ENCODE results near the gene C1QTNF8. TPM values are rescaled to one million over a fixed set of nuclear protein-coding genes. Genes with fewer than 3 reads are reported as not detected.

The C1QTNF8 gene
- total RNA-seq, 3 donors from 2014 or later (not counting 1 experiment from before 2014, with no cell fraction given): not detected

DNA sequence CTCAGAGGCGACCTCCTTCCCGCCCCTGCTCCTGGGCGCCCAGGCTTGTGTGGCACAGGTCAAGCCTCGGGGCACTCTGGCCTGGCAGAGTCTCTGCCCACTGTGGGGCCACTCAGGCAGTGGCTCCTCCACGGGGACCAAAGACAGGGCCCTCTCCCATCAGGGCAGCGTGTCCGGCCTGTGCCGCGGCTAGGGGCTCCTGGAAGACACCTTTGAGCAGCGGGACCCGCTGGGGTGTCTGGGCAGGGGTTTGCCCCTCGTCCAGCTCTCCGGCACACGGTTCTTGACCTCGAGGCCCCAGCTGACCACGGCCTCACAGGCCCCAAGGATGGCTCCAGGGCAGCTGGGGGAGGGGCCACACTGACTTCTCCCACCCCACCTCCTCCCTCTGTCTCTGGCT, 48.2 kb downstream of the C1QTNF8 start:
- ATAC-seq (no peak), DNase-seq (no peak)
- TF ChIP-seq CTCF (IDR thresholded peaks at IDR 0.05): no peak
- Histone ChIP-seq H3K27me3 (ENCODE audit: control insufficient read depth, insufficient read depth, low read length) (no peaks in the 10 kb centered on the region), H3K27ac (ENCODE audit: low read length) (no peak overlapping the region), H3K9me3 (ENCODE audit: control insufficient read depth, insufficient read depth, low read length) (no peaks in the 10 kb centered on the region), H3K4me3 (ENCODE audit: low read length) (no peak overlapping the region), H3K36me3 (ENCODE audit: control insufficient read depth, insufficient read depth, low read length) (no peaks in the 10 kb centered on the region), H3K4me1 (ENCODE audit: control insufficient read depth, insufficient read depth, low read length) (peaks cover 2% of the 10 kb centered on the region)
- 81% methylated on average over 16 of the region's 16 CpGs for WGBS (ENCODE audit: insufficient coverage)
- H3K27ac Mint-ChIP-seq: no peak overlapping the region
- H3K27me3 Mint-ChIP-seq (ENCODE audit: low read depth in 2 of 2): no peaks in the 10 kb centered on the region
- H3K9me3 Mint-ChIP-seq: no peaks in the 10 kb centered on the region
- no peaks in the 10 kb centered on the region for H3K36me3 Mint-ChIP-seq
- no peak overlapping the region for H3K4me3 Mint-ChIP-seq
- intact Hi-C loops (cut with micrococcal nuclease): no loop called here
- H3K4me1 Mint-ChIP-seq: no peaks in the 10 kb centered on the region

GRCh38 chr16:1047123-1047522, 48.9 kb downstream of the C1QTNF8 start:
- Mint-ChIP-seq H3K4me3 (no peak overlapping the region), H3K9me3 (no peaks in the 10 kb centered on the region), H3K27me3 (ENCODE audit: low read depth in 2 of 2) (peaks cover 0 to 3% of the 10 kb centered on the region in 2 donors), H3K4me1 (no peaks in the 10 kb centered on the region), H3K27ac (no peak overlapping the region), H3K36me3 (no peaks in the 10 kb centered on the region)
- Histone ChIP-seq H3K36me3 (ENCODE audit: control insufficient read depth, insufficient read depth, low read length) (no peaks in the 10 kb centered on the region), H3K4me1 (ENCODE audit: control insufficient read depth, insufficient read depth, low read length) (peaks cover 2% of the 10 kb centered on the region), H3K27ac (ENCODE audit: low read length) (no peak overlapping the region), H3K4me3 (ENCODE audit: low read length) (no peak overlapping the region), H3K9me3 (ENCODE audit: control insufficient read depth, insufficient read depth, low read length) (no peaks in the 10 kb centered on the region), H3K27me3 (ENCODE audit: control insufficient read depth, insufficient read depth, low read length) (no peaks in the 10 kb centered on the region)
- WGBS (ENCODE audit: insufficient coverage): 84% methylated on average over 9 of the region's 9 CpGs
- no peak for TF ChIP-seq CTCF (IDR thresholded peaks at IDR 0.05)
- no peak for DNase-seq
- intact Hi-C loops (cut with micrococcal nuclease): no loop called here
- no peak for ATAC-seq

DNA sequence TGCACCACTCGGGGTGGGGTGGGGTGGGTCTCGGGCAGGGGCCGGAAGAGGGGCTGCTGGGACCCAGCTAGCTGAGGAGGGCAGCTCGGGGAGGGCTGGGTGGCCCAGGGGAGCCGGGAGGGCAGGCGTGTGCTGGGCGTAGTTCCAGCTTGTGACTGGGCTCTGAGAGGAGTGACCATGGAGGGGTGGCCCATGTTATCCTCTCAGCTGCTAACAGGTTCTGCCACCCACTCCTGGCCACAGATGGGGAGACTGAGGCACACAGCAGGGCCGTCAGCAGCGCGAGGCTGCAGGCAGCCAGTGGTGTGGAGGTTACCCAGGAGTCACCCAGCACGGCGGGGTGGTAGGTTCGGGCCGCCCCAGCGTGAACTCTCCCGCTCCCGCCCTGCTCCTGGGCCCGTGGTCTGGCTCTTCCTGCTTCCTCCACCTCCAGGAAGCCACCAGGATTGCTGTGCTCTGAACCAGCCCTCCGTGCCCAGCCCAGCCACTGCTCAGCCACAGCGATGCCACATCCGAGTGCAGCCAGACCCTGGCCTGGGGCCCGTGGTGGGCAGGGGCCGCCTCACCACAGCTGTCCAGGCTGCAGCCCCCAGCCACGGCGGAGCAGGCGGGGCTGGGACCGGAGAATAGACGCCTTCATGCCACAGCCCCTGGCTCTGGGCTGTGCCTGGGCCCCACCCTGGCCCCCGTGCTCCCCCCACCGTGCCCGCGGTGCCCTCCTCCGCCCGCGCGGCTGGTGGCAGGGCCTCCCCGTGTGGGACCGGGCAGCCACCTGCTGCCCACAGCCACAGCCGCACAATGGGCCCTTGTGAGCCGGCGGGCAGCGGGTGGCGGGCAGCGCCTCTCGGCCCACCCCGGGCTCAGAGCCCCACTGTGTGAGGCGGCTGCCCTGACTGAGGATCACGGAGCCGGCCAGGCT, 49.8 kb downstream of the C1QTNF8 start:
- Mint-ChIP-seq H3K4me1 (no peaks in the 10 kb centered on the region), H3K27ac (no peak overlapping the region), H3K36me3 (no peaks in the 10 kb centered on the region), H3K4me3 (no peak overlapping the region), H3K9me3 (no peaks in the 10 kb centered on the region), H3K27me3 (ENCODE audit: low read depth in 2 of 2) (peaks cover 0 to 3% of the 10 kb centered on the region in 2 donors)
- H3K27me3 ChIP-seq (ENCODE audit: control insufficient read depth, insufficient read depth, low read length): no peaks in the 10 kb centered on the region
- H3K9me3 ChIP-seq (ENCODE audit: control insufficient read depth, insufficient read depth, low read length): no peaks in the 10 kb centered on the region
- no peak overlapping the region for H3K4me3 ChIP-seq (ENCODE audit: low read length)
- no peak overlapping the region for H3K27ac ChIP-seq (ENCODE audit: low read length)
- no peaks in the 10 kb centered on the region for H3K36me3 ChIP-seq (ENCODE audit: control insufficient read depth, insufficient read depth, low read length)
- peaks cover 2% of the 10 kb centered on the region for H3K4me1 ChIP-seq (ENCODE audit: control insufficient read depth, insufficient read depth, low read length)
- intact Hi-C loops (cut with micrococcal nuclease): no loop called here
- no peak for TF ChIP-seq CTCF (IDR thresholded peaks at IDR 0.05)
- 87% methylated on average over 49 of the region's 49 CpGs for WGBS (ENCODE audit: insufficient coverage)
- ATAC-seq (no peak), DNase-seq (no peak)

Measured in natural killer cell (primary cell).